Esophagus squamous epithelium (tissue), 4 donors: ENCODE data around the gene TMEM258.

Experiments
- POLR2A ChIP-seq, 4 donors: fragments of 450-650 bp; IDR thresholded peaks; one replicate each; pipeline ENCODE4 v1.6.1; 2017; ENCODE audit warnings: antibody characterized with exemption in 4 of 4, mild to moderate bottlenecking in 4 of 4, moderate library complexity in 3 of 4
- TF ChIP-seq, protein P1 (sequence below), 6 experiments: fragments of 450-650 bp in 4 of 6; fragments of 200-600 bp in 2 of 6; sonication (generic) in 2 of 6; IDR thresholded peaks; one replicate each; pipeline ENCODE4 v1.5.1; 2016 to 2019; ENCODE audit warnings: antibody characterized with exemption in 6 of 6, mild to moderate bottlenecking in 4 of 6, moderate library complexity in 4 of 6

DNA sequence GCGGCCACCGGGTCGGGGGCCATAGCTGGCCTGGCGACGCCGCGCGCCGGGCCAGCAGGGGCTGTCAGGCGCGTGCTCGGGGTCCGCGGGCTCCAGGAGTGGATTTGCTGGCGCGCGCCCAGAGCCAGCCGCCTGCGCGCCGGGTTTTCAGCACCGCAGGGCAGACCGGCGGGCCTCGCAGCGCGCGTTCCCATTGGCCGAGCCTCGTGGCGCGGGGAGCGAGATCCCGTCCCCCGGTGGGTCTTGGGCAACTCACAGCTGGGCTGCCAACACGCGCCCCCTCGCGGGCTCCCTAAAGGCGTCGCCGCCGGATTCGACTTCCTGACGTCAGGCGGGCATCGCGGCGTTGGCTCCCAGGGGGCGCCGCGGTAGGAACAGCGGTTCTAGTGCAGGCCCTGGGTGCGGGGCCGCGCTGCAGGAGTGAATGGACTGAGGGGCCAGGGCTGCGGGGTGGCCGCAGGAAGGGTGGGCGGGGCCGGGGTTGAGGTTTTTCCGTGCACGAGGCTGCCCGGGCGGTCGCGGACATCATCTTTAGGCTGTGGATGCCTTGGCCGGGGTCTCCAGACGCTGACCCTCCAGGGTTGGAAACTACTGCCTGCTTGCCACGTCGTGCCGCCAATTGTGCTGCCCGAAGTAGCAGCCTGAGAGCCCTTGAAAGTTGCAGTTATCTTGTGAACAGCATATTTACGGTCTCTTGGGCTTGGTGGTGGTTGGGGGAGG, 24.5 kb upstream of the TMEM258 start, which contains the start of gene FADS1:
- TF ChIP-seq, protein P1, sequence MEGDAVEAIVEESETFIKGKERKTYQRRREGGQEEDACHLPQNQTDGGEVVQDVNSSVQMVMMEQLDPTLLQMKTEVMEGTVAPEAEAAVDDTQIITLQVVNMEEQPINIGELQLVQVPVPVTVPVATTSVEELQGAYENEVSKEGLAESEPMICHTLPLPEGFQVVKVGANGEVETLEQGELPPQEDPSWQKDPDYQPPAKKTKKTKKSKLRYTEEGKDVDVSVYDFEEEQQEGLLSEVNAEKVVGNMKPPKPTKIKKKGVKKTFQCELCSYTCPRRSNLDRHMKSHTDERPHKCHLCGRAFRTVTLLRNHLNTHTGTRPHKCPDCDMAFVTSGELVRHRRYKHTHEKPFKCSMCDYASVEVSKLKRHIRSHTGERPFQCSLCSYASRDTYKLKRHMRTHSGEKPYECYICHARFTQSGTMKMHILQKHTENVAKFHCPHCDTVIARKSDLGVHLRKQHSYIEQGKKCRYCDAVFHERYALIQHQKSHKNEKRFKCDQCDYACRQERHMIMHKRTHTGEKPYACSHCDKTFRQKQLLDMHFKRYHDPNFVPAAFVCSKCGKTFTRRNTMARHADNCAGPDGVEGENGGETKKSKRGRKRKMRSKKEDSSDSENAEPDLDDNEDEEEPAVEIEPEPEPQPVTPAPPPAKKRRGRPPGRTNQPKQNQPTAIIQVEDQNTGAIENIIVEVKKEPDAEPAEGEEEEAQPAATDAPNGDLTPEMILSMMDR (IDR thresholded peaks at IDR 0.05): peak in 5 of 6 experiments; percentile 4 to 41 (median 33)
- peak in 2 of 4 donors; percentile 49 to 52 for TF ChIP-seq POLR2A (IDR thresholded peaks at IDR 0.05)
